H9 (cell line): ENCODE results near the gene TMEM115. TPM values are rescaled to one million over a fixed set of nuclear protein-coding genes. Genes with fewer than 3 reads are reported as not detected.

Experiments used
- DNase-seq: peaks from one replicate; pipeline ENCODE4 v3.0.0-alpha.2; 2017
- H2AFZ ChIP-seq: one replicate; pipeline ENCODE4 v1.6.1; 2013; ENCODE audit warnings: mild to moderate bottlenecking, low read length, control low read depth, moderate library complexity
- H2AK5ac ChIP-seq: 2 replicates; pipeline ENCODE4 v1.6.1; 2013; ENCODE audit warnings: low read length, control low read depth, mixed read lengths; ENCODE audit not compliant: insufficient read length
- H2BK120ac ChIP-seq: one replicate; pipeline ENCODE4 v1.6.1; 2013; ENCODE audit warnings: low read depth, mild to moderate bottlenecking, low read length, control low read depth, inconsistent platforms; ENCODE audit not compliant: poor library complexity, severe bottlenecking
- H2BK12ac ChIP-seq: 2 replicates; pipeline ENCODE4 v1.6.1; 2013; ENCODE audit warnings: low read length, control low read depth, mixed read lengths, low read depth; ENCODE audit not compliant: insufficient read length
- H2BK15ac ChIP-seq: 2 replicates; pipeline ENCODE4 v1.6.1; 2013; ENCODE audit warnings: low read depth, low read length, control low read depth
- H2BK20ac ChIP-seq: one replicate; pipeline ENCODE4 v1.6.1; 2013; ENCODE audit warnings: low read depth, mild to moderate bottlenecking, low read length, control low read depth, inconsistent platforms; ENCODE audit not compliant: poor library complexity, severe bottlenecking
- H2BK5ac ChIP-seq: 2 replicates; pipeline ENCODE4 v1.6.1; 2013; ENCODE audit warnings: low read length, control low read depth, mixed read lengths; ENCODE audit not compliant: insufficient read length
- H3K14ac ChIP-seq: 2 replicates; pipeline ENCODE4 v1.6.1; 2013; ENCODE audit warnings: low read length, control low read depth; ENCODE audit not compliant: insufficient read depth
- H3K18ac ChIP-seq: 2 replicates; pipeline ENCODE4 v1.6.1; 2013; ENCODE audit warnings: low read depth, mild to moderate bottlenecking, mixed read lengths, low read length, control low read depth; ENCODE audit not compliant: insufficient read length
- H3K23ac ChIP-seq: 2 replicates; pipeline ENCODE4 v1.6.1; 2013; ENCODE audit warnings: low read length, control low read depth, mixed read lengths, low read depth; ENCODE audit not compliant: insufficient read length
- H3K23me2 ChIP-seq: 2 replicates; pipeline ENCODE4 v1.6.1; 2013; ENCODE audit warnings: low read depth, mild to moderate bottlenecking, mixed read lengths, low read length, control low read depth; ENCODE audit not compliant: insufficient read length, poor library complexity, severe bottlenecking
- H3K27ac ChIP-seq: 2 replicates; pipeline ENCODE4 v1.5.1; 2013; ENCODE audit warnings: low read length, control low read depth, mixed read lengths, low read depth; ENCODE audit not compliant: insufficient read length
- H3K27me3 ChIP-seq: 2 replicates; pipeline ENCODE4 v1.6.1; 2013; ENCODE audit warnings: low read length, control low read depth, inconsistent platforms; ENCODE audit not compliant: insufficient read depth
- H3K4ac ChIP-seq: 2 replicates; pipeline ENCODE4 v1.6.1; 2013; ENCODE audit warnings: low read depth, mild to moderate bottlenecking, control low read depth, inconsistent platforms, low read length, moderate library complexity
- H3K4me1 ChIP-seq: 2 replicates; pipeline ENCODE4 v1.6.1; 2013; ENCODE audit warnings: low read length, control low read depth, inconsistent platforms; ENCODE audit not compliant: insufficient read depth
- H3K4me2 ChIP-seq: 2 replicates; pipeline ENCODE4 v1.6.1; 2013; ENCODE audit warnings: low read length, control low read depth, mixed read lengths; ENCODE audit not compliant: insufficient read length, insufficient read depth
- H3K56ac ChIP-seq: 2 replicates; pipeline ENCODE4 v1.6.1; 2013; ENCODE audit warnings: low read depth, mild to moderate bottlenecking, mixed read lengths, low read length, control low read depth; ENCODE audit not compliant: insufficient read length
- H3K79me1 ChIP-seq: 2 replicates; pipeline ENCODE4 v1.6.1; 2013; ENCODE audit warnings: low read depth, mild to moderate bottlenecking, moderate library complexity, low read length, control low read depth, inconsistent platforms; ENCODE audit not compliant: insufficient read depth, poor library complexity, severe bottlenecking
- H3K79me2 ChIP-seq: 2 replicates; pipeline ENCODE4 v1.6.1; 2013; ENCODE audit warnings: low read length, control low read depth, inconsistent platforms; ENCODE audit not compliant: insufficient read depth
- H3K9ac ChIP-seq: 2 replicates; pipeline ENCODE4 v1.6.1; 2013; ENCODE audit warnings: low read length, control low read depth, mixed read lengths; ENCODE audit not compliant: insufficient read length; ENCODE audit errors: extremely low read depth
- H3K9me3 ChIP-seq: one replicate; pipeline ENCODE4 v1.6.1; 2013; ENCODE audit warnings: low read depth, low read length, inconsistent platforms; ENCODE audit not compliant: control insufficient read depth
- H3T11ph ChIP-seq: one replicate; pipeline ENCODE4 v1.6.1; 2013; ENCODE audit warnings: mild to moderate bottlenecking, low read length, control low read depth, inconsistent platforms
- H4K20me1 ChIP-seq: one replicate; pipeline ENCODE4 v1.6.1; 2013; ENCODE audit not compliant: control insufficient read depth, insufficient read length, insufficient read depth
- H4K5ac ChIP-seq: 2 replicates; pipeline ENCODE4 v1.6.1; 2013; ENCODE audit warnings: low read depth, mild to moderate bottlenecking, mixed read lengths, low read length, control low read depth; ENCODE audit not compliant: insufficient read length
- H4K8ac ChIP-seq: replicated peaks from 2 replicates; pipeline ENCODE4 v1.6.1; 2013; ENCODE audit warnings: low read length, control low read depth, mixed read lengths, low read depth; ENCODE audit not compliant: insufficient read length
- H4K91ac ChIP-seq: 2 replicates; pipeline ENCODE4 v1.6.1; 2013; ENCODE audit warnings: low read depth, mild to moderate bottlenecking, moderate library complexity, mixed read lengths, low read length, control low read depth; ENCODE audit not compliant: insufficient read length
- H3K27ac Mint-ChIP-seq, 3 experiments: 2 replicates in 2 of 3; 3 replicates in 1 of 3; pipeline ENCODE4 v1.8.0; 2020 to 2021; ENCODE audit warnings: mixed read lengths in 3 of 3, mild to moderate bottlenecking in 1 of 3, moderate library complexity in 1 of 3
- H3K27me3 Mint-ChIP-seq: 2 replicates; pipeline ENCODE4 v1.8.0; 2021; ENCODE audit warnings: low read depth, mild to moderate bottlenecking, moderate library complexity, mixed read lengths
- H3K36me3 Mint-ChIP-seq, 3 experiments: 2 replicates in 2 of 3; 3 replicates in 1 of 3; pipeline ENCODE4 v1.8.0; 2020 to 2021; ENCODE audit warnings: low read depth in 3 of 3, mixed read lengths in 3 of 3; ENCODE audit not compliant: insufficient read depth in 1 of 3
- H3K4me1 Mint-ChIP-seq, 2 experiments: 2 replicates each; pipeline ENCODE4 v1.8.0; 2020; ENCODE audit warnings: mixed read lengths in 2 of 2
- H3K4me3 Mint-ChIP-seq, 2 experiments: 2 replicates in 1 of 2; 3 replicates in 1 of 2; pipeline ENCODE4 v1.8.0; 2020 to 2021; ENCODE audit warnings: mild to moderate bottlenecking in 2 of 2, mixed read lengths in 2 of 2, moderate library complexity in 1 of 2
- H3K9me3 Mint-ChIP-seq, 2 experiments: 2 replicates in 1 of 2; 3 replicates in 1 of 2; pipeline ENCODE4 v1.8.0; 2020; ENCODE audit warnings: mild to moderate bottlenecking in 2 of 2, mixed read lengths in 2 of 2, moderate library complexity in 1 of 2
- CTCF ChIP-seq: fragments of 200-600 bp; sonication (generic); conservative IDR thresholded peaks from 3 replicates; pipeline ENCODE4 v1.8.0; 2021; ENCODE audit warnings: antibody characterized with exemption, mild to moderate bottlenecking
- WGBS: extraction: QIAGEN DNeasy Blood & Tissue Kit; methylation state at CpG from one replicate; pipeline ENCODE4 v1.1.7; 2013; ENCODE audit warnings: missing lambda C conversion rate, low lambda C conversion rate, mixed read lengths; ENCODE audit not compliant: insufficient read length; ENCODE audit errors: extremely low coverage; 5-methylcytosine and 5-hydroxymethylcytosine counted together
- total RNA-seq: library from RNA; stranded (reverse); gene quantifications from 2 replicates; pipeline ENCODE4 v1.2.1, GENCODE V29; 2021

TMEM115 gene
- total RNA-seq, 1 experiment from 2014 or later = 32.3 TPM

DNA sequence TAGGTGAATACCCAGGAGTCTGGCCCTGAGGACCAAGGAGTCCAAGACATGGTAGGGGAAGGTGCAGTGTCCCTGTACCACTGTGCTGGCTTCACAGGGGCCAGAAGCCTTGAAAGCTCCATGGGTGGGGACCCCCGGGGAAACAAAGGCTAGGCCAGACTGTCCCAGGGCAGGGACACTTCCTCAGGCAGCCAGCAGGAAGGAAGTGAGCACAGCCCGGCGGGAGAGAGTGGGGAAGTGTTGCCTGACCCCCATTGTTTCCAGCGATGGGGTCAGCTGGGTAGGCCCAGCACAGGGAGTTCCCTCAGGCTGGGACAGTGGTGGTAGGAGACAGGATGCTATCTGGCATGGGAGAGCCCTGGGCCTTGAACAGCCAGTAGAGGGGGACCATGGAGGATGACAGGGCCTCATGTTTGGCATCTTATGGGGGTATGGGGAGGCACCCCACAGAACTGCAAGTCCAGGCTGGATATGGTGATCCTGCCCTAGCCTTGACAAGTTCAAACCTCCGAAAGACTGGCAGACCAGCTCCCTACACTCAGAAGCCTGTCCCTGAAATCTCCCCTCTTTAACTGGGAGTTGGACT is 35.6 kb downstream of the TMEM115 start:
- TF ChIP-seq CTCF = no peak
- Histone ChIP-seq H2BK5ac (no peak overlapping the region), H3K23ac (no peak overlapping the region), H3K27ac (no peak overlapping the region), H2BK15ac (no peak overlapping the region), H3K23me2 (peaks cover 24% of the 10 kb centered on the region), H2BK120ac (no peak overlapping the region), H4K8ac (no peak overlapping the region), H4K20me1 (no peaks in the 10 kb centered on the region), H2AFZ (no peak overlapping the region), H3K9me3 (no peaks in the 10 kb centered on the region), H3T11ph (no peak overlapping the region), H2AK5ac (no peak overlapping the region), H3K4ac (no peak overlapping the region), H3K18ac (no peak overlapping the region), H3K9ac (no peak overlapping the region), H2BK12ac (no peak overlapping the region), H3K27me3 (no peaks in the 10 kb centered on the region), H3K14ac (no peak overlapping the region), H4K5ac (no peak overlapping the region), H3K56ac (no peak overlapping the region), H4K91ac (no peak overlapping the region), H3K4me1 (peaks cover 6% of the 10 kb centered on the region; the same call in 1 of the 2 replicates), H3K4me2 (no peak overlapping the region), H3K79me2 (peaks cover 10% of the 10 kb centered on the region; the same call in 1 of the 2 replicates), H2BK20ac (no peak overlapping the region), H3K79me1 (peaks cover 6% of the 10 kb centered on the region)
- Mint-ChIP-seq H3K36me3 (peaks cover 26 to 42% (median 26%) of the 10 kb centered on the region in 3 experiments), H3K4me1 (peaks cover 25 to 48% of the 10 kb centered on the region in 2 experiments), H3K27ac (no peak overlapping the region), H3K4me3 (peak overlapping the region in 1 of 2 experiments; percentile 9; a peak in 2 of 5 replicates), H3K27me3 (no peaks in the 10 kb centered on the region; the same call in 1 of the 2 replicates), H3K9me3 (no peaks in the 10 kb centered on the region)
- no peak for DNase-seq
- WGBS = no CpG with 5 or more reads among the region's 5 CpGs
